Stimulated activated CD4-positive, alpha-beta T cell treated with anti-CD3 and anti-CD28 coated beads, Interleukin-2, amount 100 ng/mL, for 48 hours (primary cell): ENCODE results near the gene RIC1.
"Not testable (repeated sequence)": the region's sequence is repeated elsewhere in the genome, so short reads cannot be mapped to it uniquely, and the experiment has no call there.

ENCODE experiments used
- DNase-seq, 2 donors: peaks; one replicate each; pipeline ENCODE4 v3.0.0-alpha.2; 2020

Gene RIC1

DNA sequence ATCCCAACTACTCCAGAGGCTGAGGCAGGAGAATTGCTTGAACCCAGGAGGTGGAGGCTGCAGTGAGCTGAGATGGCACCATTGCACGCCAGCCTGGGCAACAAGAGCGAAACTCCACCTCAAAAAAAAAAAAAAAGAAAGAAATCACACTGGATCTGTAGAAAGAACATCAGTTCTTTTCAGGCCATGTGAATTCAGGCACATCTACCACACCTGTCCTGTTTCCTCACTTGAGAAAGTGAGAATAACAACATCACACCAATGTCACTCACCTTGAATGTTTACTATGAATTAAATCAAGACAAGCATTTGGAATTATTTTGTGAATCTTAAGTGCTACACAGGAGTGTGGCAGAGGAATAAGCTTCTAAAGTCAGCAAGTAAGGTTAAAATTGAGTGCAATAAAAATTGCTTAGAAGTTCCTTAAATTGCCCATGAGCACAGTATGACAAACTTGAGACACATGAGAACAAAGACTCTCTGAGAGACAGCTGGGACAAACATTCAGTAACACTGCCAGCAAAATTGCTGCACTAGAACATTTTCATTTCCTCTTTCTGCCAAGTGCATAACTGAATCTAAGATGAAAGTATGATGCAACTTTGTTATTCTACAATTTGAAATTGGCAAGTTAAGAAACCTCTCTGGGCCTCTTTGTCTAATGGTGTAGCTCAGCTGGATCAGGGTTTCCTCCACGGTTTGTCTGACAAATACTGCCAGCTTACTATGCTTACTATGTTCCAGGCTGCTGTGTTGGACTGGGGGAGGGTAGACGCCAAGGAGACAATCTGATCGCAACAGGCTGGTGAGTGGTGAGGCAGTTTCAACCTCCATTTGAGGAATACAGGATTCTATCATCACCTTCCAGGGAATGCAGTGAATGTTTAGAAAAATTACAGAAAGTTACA, 1.9 kb upstream of the RIC1 start:
- peak in 1 of 2 donors; percentile 28 for DNase-seq

DNA sequence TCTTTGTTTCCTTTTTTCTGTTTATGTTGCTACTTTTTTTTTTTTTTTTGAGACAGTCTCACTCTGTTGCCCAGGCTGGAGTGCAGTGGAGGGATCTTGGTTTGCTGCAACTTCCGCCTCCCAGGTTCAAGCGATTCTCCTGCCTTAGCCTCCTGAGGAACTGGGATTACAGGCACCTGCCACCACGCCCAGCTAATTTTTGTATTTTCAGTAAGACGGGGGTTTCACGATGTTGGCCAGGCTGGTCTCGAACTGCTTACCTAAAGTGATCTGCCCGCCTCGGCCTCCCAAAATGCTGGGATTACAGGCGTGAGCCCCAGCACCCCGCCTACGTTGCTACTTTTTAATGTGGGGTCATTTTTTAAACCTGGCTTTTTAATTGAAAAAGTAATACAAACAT, 1.2 kb upstream of the RIC1 start:
- DNase-seq, result not testable (repeated sequence)

DNA sequence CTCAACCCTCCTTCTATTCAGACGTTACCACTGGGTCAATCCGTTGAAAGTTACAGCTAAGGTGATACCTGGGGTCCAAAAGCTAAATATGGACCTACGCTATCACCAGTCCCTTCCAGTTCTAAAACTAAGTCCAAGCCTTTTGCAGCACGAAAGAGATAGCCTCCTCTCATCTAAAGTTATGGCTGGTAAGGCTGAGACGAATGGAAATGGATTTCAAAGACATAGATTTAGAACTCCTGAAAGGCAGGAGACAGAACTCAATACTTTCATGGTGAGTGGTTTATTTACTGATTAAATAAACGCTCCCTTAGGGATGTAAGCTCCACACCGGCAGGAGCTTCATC, 751 bp upstream of the RIC1 start:
- DNase-seq, result no peak

DNA sequence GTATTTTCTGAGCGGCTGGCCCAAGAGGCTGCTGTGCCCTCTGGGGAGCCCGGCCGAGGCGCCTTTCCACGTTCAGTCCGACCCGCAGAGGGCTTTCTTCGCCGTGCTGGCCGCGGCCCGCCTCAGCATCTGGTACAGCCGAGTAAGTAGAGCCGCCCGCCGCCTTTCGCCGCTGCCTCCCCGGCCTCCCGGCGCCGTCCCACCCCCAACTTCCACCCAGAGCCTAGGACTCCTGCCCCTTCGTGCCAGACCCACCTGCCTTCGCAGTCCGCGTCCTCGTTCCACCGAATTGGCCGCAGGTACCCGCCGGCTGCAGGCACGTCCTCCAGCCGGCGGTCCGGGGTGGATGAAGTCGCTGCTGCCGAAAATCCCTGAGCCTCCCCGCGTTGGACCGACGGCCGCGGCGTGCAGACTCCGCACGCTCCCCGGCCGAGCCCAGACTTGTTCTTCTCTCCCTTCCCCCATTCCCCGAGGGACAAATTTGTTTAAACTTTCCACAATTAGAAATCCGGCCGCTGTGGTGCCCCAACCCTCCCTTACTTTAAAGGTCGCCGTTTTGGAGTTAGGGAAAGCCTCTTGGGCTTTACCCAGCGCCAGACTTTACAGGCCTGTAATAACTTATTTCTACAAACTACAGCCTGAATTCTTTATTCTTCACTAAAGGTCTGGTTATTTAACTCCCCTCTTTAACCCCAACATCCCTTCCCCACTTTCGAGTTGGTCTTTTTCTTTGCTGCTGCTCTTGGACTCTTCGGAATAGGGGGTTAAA, 589 bp downstream of the RIC1 start:
- DNase-seq, result peak; percentile 26 to 37

DNA sequence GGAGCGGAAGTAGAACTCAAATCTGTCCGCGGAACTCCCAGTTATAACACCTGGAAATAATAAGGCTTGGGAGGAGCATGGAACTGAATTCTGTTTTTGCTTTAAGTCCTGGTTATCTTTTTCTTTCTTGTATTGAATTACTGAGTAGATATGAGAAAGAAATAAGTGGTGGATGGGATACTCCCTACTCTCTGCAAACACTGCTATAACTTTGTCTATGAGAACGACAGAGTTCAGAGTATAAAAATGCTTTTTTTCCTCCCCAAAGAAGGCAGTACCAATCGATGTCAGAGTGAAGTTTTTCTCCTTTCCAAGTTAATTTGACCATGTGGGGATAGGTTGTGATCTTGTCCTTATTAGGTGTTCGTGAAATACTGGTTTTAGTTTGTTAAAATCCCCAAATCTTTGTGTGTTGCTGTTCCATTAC, 1.2 kb downstream of the RIC1 start:
- no peak for DNase-seq

DNA sequence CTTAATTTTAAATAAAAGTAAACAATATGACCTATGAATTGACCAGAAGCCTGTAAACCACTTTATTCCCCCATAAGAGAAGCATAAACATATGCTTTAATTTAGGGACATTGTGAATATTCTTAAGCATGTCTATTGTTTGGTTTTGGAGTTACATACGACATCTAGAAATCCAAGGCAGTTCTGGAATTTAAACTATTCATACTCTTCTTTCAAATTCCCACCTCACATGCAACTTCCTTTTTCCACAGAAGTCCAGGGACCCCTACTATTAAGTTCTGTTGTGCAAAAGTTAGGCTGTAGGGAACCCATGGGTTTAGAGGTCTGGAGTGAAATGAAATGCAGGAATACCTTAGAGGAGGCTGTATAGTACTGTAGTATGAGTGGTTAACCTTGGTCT, 2.1 kb downstream of the RIC1 start:
- no peak for DNase-seq

DNA sequence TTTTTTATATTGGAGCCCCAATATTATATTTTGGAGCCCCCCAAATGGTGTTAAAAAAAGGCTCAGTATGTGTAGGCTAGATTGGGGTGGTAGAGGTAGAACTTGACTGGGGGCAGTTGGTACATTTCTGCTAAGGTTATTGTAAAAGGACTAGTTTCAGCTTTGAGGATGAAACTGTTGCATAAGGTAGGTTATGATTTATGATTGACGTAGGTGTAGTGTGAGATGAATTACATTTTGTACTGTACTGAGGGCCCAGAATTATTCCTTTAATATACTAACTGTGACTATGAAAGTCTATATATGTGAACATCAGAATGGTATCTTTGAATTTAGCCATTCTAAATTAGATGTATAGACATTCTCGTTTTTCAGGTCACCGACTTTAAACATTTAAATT, 3.6 kb downstream of the RIC1 start:
- no peak for DNase-seq

DNA sequence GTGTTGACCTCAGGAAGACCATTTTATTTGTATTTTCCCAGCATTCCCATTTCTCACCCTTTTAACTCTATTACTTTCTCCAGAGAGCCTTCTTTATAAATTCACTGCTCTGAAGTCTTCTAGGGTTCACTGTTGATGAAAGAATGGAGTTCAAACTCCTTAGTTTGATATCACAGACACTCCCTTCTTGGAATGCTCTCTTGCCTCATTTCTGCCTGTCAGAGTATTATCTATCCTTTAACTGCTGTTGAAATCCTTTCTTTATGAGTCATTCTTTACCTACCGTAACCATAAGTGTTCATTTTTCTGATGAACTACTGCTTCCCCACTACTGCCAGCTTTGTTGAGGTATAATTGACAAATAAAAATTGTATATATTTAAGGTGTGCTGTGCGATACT, 4.3 kb downstream of the RIC1 start:
- no peak for DNase-seq

DNA sequence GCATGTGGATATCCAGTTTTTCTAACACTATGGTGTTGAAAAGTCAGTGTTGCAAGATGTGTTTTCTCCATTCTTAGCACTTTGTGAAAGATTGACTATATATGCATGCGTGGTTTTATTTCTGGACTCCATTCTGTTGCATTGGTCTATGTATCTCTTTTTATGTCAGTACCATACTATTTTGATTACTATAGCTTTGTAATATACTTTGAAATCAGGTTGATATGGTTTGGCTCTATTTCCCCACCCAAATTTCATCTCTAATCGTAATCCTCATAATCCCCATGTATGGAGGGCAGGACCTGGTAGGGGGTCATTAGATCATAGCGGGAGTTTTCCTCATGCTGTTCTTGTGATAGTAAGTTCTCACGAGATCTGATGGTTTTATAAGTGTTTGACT, 6.5 kb downstream of the RIC1 start:
- no peak for DNase-seq

DNA sequence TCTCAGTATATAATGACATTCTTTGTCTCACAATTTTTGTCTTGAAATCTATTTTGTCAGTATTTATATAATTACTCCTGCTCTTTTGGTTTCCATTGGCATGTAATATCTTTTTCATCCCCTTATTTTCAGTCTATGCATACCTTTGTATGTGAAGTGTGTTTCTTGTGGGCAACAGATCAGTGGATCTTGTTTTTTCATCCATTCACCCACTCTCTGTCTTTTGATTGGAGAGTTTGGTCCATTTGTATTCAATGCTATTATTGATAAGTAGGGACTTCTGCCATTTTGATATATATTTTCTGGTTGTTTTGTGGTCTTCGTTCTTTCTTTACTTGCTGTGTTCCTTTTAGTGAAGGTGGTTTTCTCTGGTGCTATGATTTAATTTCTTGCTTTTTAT, 10.9 kb downstream of the RIC1 start:
- no peak for DNase-seq

DNA sequence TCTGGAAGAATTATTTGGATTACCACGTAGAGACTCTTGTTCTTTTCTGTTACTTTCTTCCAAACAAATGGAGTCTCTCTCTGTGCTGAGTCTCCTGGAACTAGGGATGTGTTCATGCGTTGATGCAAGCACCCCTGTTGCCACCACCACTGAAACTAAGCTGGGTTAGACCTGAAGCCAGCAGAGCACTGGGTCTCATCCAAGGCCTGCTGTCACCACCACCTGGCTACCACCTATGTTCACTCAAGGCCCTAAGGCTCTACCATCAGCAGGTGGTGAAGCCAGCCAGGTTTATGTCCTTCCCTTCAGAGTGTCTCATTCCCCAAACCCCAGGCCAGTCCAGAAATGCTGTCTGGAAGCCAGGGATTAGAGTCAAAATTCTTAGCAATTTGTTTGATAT, 13.3 kb downstream of the RIC1 start:
- no peak for DNase-seq

DNA sequence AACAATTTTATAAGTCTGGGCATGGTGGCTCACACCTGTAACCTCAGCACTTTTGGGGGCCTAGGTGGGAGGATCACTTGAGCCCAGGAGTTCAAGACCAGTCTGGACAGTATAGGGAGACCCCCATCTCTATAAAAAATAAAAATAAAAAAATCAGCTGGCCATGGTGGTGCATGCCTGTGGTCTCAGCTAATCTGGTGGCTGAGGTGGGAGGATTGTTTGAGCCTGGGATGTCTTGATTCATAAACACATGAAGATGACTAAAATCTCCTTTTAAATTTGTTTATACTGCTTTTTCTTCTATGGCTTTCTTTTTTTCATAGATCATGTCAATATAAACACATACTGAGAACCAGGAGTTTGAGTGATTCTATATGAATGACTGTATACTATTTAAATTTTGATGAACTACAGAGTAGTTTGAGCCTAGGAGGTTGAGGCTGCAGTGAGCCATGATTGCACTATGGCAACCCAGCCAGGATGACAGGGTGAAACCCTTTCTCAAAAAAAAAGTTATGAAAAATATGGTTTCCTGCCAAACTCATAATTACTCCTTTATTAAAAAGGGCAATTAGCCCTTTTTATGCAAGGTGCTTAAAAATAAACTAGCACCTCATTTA, 14.2 kb downstream of the RIC1 start:
- DNase-seq, result no peak

DNA sequence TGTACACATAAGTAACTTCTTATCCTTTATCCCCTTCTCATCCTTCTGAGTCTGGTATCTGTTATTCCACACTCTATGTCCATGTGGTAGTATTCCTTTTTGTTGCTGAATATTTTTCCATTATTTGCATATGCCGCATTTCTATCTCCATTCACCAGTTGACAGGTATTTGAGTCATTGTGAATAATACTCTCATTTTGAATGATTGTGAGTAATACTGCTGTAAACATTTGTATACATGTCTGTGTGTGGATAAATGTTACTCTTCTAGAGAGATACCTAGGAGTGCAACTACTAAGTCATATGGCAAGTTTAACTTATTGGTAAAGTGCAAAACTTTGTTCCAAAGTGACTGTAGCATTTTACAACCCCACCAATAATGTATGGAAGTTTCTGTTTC, 15.6 kb downstream of the RIC1 start:
- DNase-seq, result no peak

DNA sequence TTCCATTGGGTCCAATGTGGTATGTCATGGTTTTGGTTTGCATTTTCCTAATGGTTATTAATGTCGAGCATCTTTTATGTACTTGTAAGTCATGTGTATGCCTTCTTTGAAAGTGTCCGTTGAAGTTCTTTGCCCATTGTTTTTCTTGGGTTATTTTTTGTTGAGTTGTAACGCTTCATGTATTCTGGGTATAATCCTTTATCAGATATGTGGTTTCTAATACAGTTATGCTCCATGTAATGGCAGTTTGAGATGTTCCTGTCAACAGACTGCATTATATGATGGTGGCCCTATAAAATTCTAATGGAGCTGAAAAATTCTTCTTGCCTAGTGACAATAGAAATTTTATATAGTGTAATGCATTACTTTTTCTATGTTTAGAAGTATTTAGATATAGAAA, 17.2 kb downstream of the RIC1 start:
- DNase-seq, result no peak

DNA sequence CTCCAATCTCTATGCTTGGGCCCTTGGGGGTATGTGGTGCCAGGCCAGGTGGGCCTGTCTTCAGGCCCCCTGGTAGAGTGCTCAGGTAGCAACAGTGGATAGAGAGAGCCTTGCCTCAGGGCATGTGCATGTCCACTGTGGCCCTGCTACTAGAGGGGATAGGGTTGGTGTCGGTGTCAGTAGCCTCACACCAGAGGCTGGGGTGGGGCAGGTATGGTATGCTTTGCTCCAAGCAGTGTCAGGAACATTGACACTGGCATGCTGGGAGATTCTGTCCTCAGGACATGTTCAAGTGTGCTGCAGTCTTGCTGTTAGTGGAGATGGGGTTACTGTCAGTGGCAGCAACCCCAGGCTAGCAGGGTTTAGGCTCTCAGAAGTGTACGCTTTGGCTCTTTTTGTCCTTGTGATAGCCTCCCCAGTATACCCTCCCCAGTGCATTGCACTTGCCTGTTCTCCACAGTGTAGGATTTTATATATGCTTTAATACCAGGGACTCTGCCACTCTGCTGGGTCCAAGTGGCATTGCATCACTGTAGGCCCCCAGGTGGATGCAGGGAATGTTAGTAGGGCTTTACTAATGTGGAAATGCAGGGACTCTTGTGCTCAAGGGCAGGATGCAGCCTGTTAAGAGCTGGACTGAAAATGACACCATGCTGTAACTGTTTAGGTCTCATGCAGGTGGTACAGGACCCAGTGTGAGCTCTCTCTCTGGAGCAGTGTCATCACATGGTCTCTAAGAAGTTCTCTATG, 21.6 kb downstream of the RIC1 start:
- no peak for DNase-seq

DNA sequence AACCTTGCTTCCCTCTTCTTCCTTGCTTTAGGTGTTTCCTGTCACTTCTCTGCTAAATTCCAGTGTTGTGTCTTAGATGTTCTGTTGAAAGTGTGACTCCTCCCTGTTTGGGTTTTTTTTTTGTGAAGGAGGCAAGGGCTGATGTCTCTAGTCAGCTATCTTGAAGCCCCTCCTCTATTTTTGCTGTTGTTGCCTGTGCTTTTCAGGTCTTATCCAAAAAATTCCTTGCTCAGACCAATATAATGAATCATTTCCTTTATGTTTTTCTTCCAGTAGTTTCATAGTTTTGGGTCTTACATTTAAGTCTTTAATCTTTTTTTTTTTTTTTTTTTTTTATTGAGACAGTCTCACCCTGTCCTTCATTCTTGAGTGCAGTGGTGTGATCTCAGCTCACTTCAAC, 22.3 kb downstream of the RIC1 start:
- no peak for DNase-seq

DNA sequence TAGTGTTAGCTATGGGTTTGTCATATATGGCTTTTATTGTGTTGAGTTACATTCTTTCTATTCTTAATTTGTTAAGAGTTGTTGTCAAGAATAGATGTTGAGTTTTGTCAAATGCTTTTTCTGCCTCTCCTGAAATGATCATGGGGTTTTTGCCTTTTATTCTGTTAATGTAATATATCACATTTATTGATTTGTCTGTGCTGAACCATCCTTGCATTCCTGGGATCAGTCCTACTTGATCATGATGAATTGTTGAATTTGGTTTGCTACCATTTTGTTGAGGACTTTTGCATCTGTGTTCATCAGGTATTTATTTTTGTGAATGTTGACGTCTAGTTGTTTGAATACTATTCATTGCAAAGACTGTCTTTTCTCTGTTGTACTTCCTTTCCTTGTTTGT, 23.9 kb downstream of the RIC1 start:
- no peak for DNase-seq

DNA sequence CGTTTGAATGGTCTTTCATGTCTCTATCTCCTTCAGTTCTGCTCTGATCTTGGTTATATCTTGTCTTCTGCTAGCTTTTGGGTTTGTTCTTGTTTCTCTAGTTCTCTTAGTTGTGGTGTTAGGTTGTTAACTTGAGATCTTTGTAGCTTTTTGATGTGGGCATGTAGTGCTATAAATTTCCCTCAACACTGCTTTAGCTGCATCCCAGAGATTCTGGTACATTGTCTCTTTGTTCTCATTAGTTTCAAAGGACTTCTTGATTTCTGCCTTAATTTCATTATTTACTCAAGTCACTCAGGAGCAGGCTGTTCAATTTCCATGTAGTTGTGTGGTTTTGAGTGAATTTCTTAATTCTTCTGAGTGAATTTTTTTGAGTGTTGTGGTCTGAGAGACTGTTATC, 33.9 kb downstream of the RIC1 start:
- not testable (repeated sequence) for DNase-seq

DNA sequence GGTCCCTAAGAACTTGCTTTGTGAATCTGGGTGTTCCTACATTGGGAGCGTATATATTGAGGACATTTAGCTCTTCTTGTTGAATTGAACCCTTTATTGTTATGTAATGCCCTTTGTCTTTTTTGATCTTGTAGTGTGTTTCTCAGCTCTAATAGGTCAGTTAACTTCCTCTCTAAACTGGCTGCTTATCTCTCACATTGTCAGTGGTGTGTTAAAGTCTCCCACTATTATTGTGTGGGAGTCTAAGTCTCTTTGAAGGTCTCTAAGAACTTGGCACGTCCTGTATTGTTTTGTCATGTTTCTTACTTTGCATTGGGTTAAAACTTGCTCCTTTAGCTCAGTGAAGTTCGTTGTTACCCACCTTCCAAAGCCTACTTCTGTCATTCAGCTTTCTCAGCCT, 36.2 kb downstream of the RIC1 start:
- DNase-seq, result no peak

DNA sequence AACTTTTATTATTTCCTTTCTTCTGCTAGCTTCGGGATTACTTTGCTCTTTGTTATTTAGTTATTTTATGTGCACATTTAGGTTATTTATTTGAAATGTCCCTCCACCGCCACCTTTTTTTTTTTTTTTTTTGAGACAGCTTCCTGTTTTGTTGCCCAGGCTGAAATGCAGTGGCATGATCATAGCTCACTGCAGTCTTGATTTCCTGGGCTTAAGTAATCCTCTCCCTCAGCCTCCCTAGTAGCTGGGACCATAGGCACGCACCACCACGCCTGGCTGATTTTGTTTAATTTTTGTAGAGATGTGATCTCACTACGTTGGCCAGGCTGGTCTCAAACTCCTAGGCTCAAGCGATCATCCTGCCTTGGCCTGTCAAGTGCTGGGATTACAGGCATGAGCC, 38.5 kb downstream of the RIC1 start:
- no peak for DNase-seq

DNA sequence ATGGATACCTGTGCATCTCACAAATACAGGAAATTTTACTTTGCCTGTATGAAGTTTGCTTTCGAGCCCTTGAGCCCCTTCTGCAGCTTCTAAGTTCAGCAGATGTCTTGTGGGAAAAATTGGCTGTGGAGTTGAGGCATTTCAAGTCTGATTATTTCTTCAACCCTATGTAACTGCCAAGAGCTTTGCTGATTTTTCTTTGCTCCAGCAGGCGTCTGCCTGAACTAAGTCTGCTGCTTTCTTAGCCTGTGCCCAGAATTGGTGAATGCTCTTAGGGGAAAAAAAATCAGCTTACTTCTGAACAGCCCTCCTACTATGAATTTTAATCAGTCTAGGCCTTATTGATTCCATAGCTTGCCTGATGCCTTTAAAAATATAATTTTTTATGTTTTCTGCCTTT, 41.2 kb downstream of the RIC1 start:
- no peak for DNase-seq

DNA sequence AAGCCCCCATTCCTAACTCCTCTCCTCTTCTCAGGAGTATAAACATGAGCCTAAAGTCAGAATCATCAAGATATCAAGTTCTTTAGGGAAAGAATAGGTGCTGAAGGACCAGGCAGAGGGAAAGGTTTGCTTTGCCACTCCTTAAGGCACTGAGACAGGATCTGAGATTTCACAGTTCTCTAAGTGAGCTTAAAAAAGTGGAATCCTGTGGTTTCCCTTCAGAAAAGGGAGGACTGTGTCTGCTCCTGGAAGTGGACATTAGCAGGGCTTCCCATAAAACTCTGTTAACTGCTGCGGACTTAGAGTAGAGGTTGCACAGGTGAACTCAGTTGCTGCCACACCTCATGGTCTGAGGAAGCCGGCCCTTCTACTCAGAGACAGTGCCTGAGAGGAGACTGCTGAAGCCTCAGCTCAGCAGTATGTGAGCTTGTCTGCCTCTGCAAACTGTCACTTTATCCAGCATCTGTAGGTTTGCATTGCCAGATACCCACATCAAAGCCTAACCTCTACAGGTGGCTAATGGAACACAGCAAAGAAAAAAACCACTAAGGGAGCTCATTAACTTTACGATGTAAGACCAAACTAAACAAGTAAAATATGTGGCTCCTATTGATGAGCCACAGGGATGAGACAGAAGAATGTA, 42.9 kb downstream of the RIC1 start:
- DNase-seq, result no peak

DNA sequence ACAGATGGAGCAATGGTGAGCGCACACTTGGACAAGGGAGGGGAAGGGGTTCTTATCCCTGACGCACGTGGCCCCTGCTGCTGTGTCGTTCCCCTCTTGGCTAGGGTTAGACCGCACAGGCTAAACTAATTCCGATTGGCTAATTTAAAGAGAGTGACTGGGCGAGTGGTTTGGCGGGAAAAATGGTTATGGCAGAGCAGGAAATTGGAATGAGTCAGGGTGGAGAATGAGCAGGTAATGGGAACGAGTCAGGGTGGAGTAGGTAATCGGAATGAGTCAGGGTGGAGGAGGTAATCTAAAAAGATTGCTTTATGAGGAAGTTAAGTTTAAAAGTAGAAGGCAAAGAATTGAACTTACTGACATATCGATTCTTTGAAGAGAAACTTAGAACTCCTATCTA, 46.1 kb downstream of the RIC1 start:
- not testable (repeated sequence) for DNase-seq
